HCT116 (cell line): ENCODE measurements around the gene PRSS27. TPM values are rescaled to one million over a fixed set of nuclear protein-coding genes. Genes with fewer than 3 reads are reported as not detected.

Experiments
- ATAC-seq: fragments of 200-7000 bp; cut with Tn5 transposase; 2 replicates; pipeline ENCODE4 v1.9.1; 2020; ENCODE audit warnings: mild to moderate bottlenecking, moderate library complexity
- BruUV-seq: library from RNA; stranded (reverse); fragments of 400-500 nt; replicated peaks from 2 replicates; lab custom pipeline; 2021; lab: Mats Ljungman, UMichigan
- CTCF ChIA-PET: fragments of 300-600 bp; sonication (Branson Sonifier 250); formaldehyde crosslinking; loops from one replicate; lab custom pipeline; 2021; ENCODE audit warnings: antibody characterized with exemption; lab: Charles Lee
- POLR2A ChIA-PET: fragments of 300-600, 350-600 bp; sonication (Branson Sonifier 250); formaldehyde crosslinking; loops from one replicate; lab custom pipeline; 2021; ENCODE audit warnings: antibody characterized with exemption; lab: Charles Lee
- RAD21 ChIA-PET, 2 experiments: fragments of 300-600 bp; sonication (Branson Sonifier 250); formaldehyde crosslinking; loops; one replicate each; lab custom pipeline; 2023; ENCODE audit warnings: low total read pairs in 2 of 2; ENCODE audit not compliant: uncharacterized antibody in 2 of 2, unreplicated experiment in 2 of 2, low non-redundant PET in 1 of 2; lab: Charles Lee
- DNase-seq: peaks from one replicate; pipeline ENCODE4 v3.0.0-alpha.2; 2010; ENCODE audit warnings: low read depth, low spot score
- H2AFZ ChIP-seq: fragments of 200-600 bp; shearing (Covaris generic), sonication (generic); 2 replicates; pipeline ENCODE4 v1.6.1; 2017; ENCODE audit warnings: low read depth, mixed run types, mixed read lengths, antibody characterized with exemption, low read length; ENCODE audit not compliant: poor library complexity, severe bottlenecking
- H3K27ac ChIP-seq: 2 replicates; pipeline ENCODE4 v1.5.1; 2012; ENCODE audit warnings: low read depth, low read length
- H3K27me3 ChIP-seq: fragments of 200-600 bp; sonication (generic); 2 replicates; pipeline ENCODE4 v1.6.1; 2016; ENCODE audit warnings: mixed run types, low read length, mixed read lengths; ENCODE audit not compliant: insufficient read depth
- H3K36me3 ChIP-seq, 2 experiments: fragments of 200-500 bp in 1 of 2; fragments of 200-600 bp in 1 of 2; sonication (Bioruptor generic) in 1 of 2; sonication (generic) in 1 of 2; 2 replicates each; pipeline versions ENCODE4 v1.5.1 to v1.6.1; 2014 to 2016; ENCODE audit warnings: low read length in 2 of 2, inconsistent platforms in 1 of 2, mixed read lengths in 1 of 2, mixed run types in 1 of 2; ENCODE audit not compliant: insufficient read depth in 2 of 2, control insufficient read depth in 1 of 2
- H3K4me1 ChIP-seq, 2 experiments: fragments of 200-600 bp in 1 of 2; sonication (generic) in 1 of 2; 2 replicates each; pipeline versions ENCODE4 v1.5.1 to v1.6.1; 2012 to 2017; ENCODE audit warnings: low read length in 2 of 2, inconsistent platforms in 1 of 2, mild to moderate bottlenecking in 1 of 2, mixed read lengths in 1 of 2, mixed run types in 1 of 2, moderate library complexity in 1 of 2; ENCODE audit not compliant: insufficient read depth in 2 of 2, control insufficient read depth in 1 of 2
- H3K4me2 ChIP-seq: fragments of 200-600 bp; sonication (generic); 2 replicates; pipeline ENCODE4 v1.6.1; 2017; ENCODE audit warnings: mixed run types, low read length, mixed read lengths
- H3K4me3 ChIP-seq, 2 experiments: fragments of 200-600 bp in 1 of 2; sonication (generic) in 1 of 2; replicated peaks in 1 of 2; 2 replicates each; pipeline ENCODE4 v1.5.1; 2011 to 2016; ENCODE audit warnings: low read length in 2 of 2, control low read depth in 1 of 2, low read depth in 1 of 2, mild to moderate bottlenecking in 1 of 2, mixed read lengths in 1 of 2, mixed run types in 1 of 2
- H3K79me2 ChIP-seq: fragments of 200-600 bp; sonication (generic); 2 replicates; pipeline ENCODE4 v1.6.1; 2017; ENCODE audit warnings: mild to moderate bottlenecking, mixed run types, low read length, moderate library complexity, mixed read lengths; ENCODE audit not compliant: insufficient read depth
- H3K9ac ChIP-seq: fragments of 200-600 bp; sonication (generic); 2 replicates; pipeline ENCODE4 v1.6.1; 2016; ENCODE audit warnings: low read length, mixed read lengths
- H3K9me2 ChIP-seq: fragments of 200-600 bp; sonication (generic), shearing (Covaris generic); 2 replicates; pipeline ENCODE4 v1.6.1; 2017; ENCODE audit warnings: mixed run types, mild to moderate bottlenecking, moderate library complexity; ENCODE audit not compliant: insufficient read depth
- H3K9me3 ChIP-seq, 2 experiments: fragments of 200-500 bp in 1 of 2; fragments of 200-600 bp in 1 of 2; sonication (Bioruptor generic) in 1 of 2; sonication (generic) in 1 of 2; 2 replicates each; pipeline ENCODE4 v1.6.1; 2014 to 2017; ENCODE audit warnings: low read length in 2 of 2, mixed read lengths in 2 of 2, inconsistent platforms in 1 of 2, low read depth in 1 of 2, mild to moderate bottlenecking in 1 of 2, mixed run types in 1 of 2, moderate library complexity in 1 of 2; ENCODE audit not compliant: control insufficient read depth in 1 of 2, insufficient read depth in 1 of 2
- H4K20me1 ChIP-seq: fragments of 200-600 bp; sonication (generic), shearing (Covaris generic); 2 replicates; pipeline ENCODE4 v1.6.1; 2017; ENCODE audit warnings: mixed run types, mild to moderate bottlenecking, moderate library complexity; ENCODE audit not compliant: insufficient read depth
- CBX3 ChIP-seq: IDR thresholded peaks from 2 replicates; pipeline ENCODE4 v1.6.1; 2012; ENCODE audit warnings: low read depth
- CEBPB ChIP-seq: IDR thresholded peaks from 2 replicates; pipeline ENCODE4 v1.6.1; 2012; ENCODE audit warnings: low read depth
- EZH2 ChIP-seq: fragments of 200-600 bp; sonication (generic); IDR thresholded peaks from 2 replicates; pipeline ENCODE4 v1.6.1; 2017; ENCODE audit warnings: antibody characterized with exemption, mixed run types
- EZH2phosphoT487 ChIP-seq: fragments of 200-600 bp; IDR thresholded peaks from 2 replicates; pipeline ENCODE4 v1.6.1; 2018; ENCODE audit warnings: antibody characterized with exemption, borderline replicate concordance
- MAX ChIP-seq: IDR thresholded peaks from 2 replicates; pipeline ENCODE4 v1.6.1; 2012
- REST ChIP-seq: IDR thresholded peaks from 2 replicates; pipeline ENCODE4 v1.6.1; 2012; ENCODE audit warnings: low read depth
- SP1 ChIP-seq: IDR thresholded peaks from 2 replicates; pipeline ENCODE4 v1.6.1; 2012; ENCODE audit warnings: low read depth
- SRF ChIP-seq: IDR thresholded peaks from 2 replicates; pipeline ENCODE4 v1.6.1; 2012; ENCODE audit warnings: low read depth
- YY1 ChIP-seq: IDR thresholded peaks from 2 replicates; pipeline ENCODE4 v1.6.1; 2011; ENCODE audit warnings: low read length, low read depth, moderate library complexity, mild to moderate bottlenecking; ENCODE audit not compliant: insufficient replicate concordance; ENCODE audit errors: extremely low read depth
- ZFX ChIP-seq: fragments of 450-650 bp; IDR thresholded peaks from 2 replicates; pipeline ENCODE4 v1.6.1; 2017
- ZNF274 ChIP-seq: fragments of 200-500 bp; sonication (Bioruptor generic); IDR thresholded peaks from 2 replicates; pipeline ENCODE4 v1.6.1; 2014; ENCODE audit warnings: mild to moderate bottlenecking, low read depth, low read length, inconsistent platforms
- intact Hi-C: fragments of 100-400 bp; cut with micrococcal nuclease; formaldehyde crosslinking; loops from 2 replicates; pipeline ENCODE4 v1.10.0; 2022
- total RNA-seq: library from RNA; stranded (reverse); gene quantifications from one replicate; pipeline ENCODE4 v1.2.1, GENCODE V29; 2021; ENCODE audit not compliant: unreplicated experiment

Gene PRSS27
- total RNA-seq, 1 experiment from 2014 or later, result 3.3 TPM

GRCh38 chr16:2757344-2757743, 37.3 kb upstream of the PRSS27 start:
- Histone ChIP-seq H3K4me3 (no peak overlapping the region), H3K36me3 (peaks cover 60 to 80% of the 10 kb centered on the region in 2 experiments), H3K4me1 (peaks cover 9 to 15% of the 10 kb centered on the region in 2 experiments), H3K9ac (no peak overlapping the region), H3K27ac (no peak overlapping the region), H3K4me2 (no peak overlapping the region), H3K79me2 (peaks cover 95% of the 10 kb centered on the region), H3K9me3 (no peaks in the 10 kb centered on the region), H2AFZ (no peak overlapping the region), H3K27me3 (no peaks in the 10 kb centered on the region), H3K9me2 (no peaks in the 10 kb centered on the region), H4K20me1 (peaks cover 48% of the 10 kb centered on the region; the same call in 1 of the 2 replicates)
- ATAC-seq, result no peak
- DNase-seq, result no peak
- ChIA-PET POLR2A (no interaction called here), CTCF (interaction anchor here (0.6 kb wide), 1 partner anchor 60 kb away, joined by 3 read pairs; the partner anchor contains the start of gene PRSS21), RAD21 (no interaction called here)
- no peak for TF ChIP-seq ZNF274
- TF ChIP-seq CEBPB, result no peak
- no peak for TF ChIP-seq SRF
- TF ChIP-seq REST, result no peak
- TF ChIP-seq SP1, result no peak
- TF ChIP-seq EZH2, result no peak
- no peak for TF ChIP-seq CBX3
- no peak for TF ChIP-seq EZH2phosphoT487
- TF ChIP-seq ZFX, result no peak
- no peak for TF ChIP-seq YY1
- no peak for TF ChIP-seq MAX
- intact Hi-C loops, result no loop called here
- no TSS peak for BruUV-seq
